ENCODE results near the gene JRKL.

DNA sequence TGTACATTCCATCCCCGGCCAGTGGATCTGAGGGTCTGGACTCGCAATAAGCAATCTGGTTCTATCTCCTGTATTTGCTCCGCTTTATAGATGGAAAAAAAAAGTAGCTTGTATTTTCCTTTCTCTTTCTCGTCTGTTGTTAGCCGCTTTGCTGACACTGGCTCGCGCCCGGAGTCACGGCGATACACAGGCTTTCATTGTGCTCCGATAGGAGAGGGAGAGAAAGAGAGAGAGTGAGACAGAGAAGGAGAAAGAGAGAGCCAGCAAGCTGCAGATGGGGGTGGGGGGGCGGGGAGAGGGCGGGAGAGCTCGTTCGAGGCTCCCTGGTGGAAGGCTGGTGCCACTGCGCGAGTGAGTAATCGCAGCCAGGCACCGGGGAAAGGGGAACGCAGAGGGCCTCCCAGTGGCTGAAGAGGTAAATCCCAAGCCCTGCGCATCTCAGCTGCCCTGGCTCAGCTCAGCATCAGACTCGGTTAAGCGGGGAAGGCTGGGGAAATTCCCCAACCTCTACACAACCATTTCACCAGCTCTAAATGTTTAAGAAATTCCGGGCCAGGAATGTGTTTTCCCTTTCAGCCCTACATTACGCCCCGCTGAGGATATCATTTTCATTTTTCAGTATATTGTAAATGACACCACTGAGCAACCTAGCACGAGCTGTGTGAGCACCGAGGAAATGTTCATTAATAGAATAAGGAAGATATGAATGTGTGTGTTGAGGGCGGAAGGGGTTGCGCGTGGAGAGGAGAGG is 46.7 kb upstream of the JRKL start, which contains the start of gene MAML2:
- TF ChIP-seq POLR2A (IDR thresholded peaks at IDR 0.05), result no peak
- peak; percentile 78 to 98 (median 84) for TF ChIP-seq CTCF (IDR thresholded peaks at IDR 0.05)
- TF ChIP-seq EP300 (IDR thresholded peaks at IDR 0.05), result no peak

Data from sigmoid colon (tissue), 4 donors.